Stomach (tissue), 9 donors: Measurements from ENCODE around the gene TFAP2B. TPM values are rescaled to one million over a fixed set of nuclear protein-coding genes. Genes with fewer than 3 reads are reported as not detected.

ENCODE experiments used
- DNase-seq, 2 donors: peaks; one replicate each; pipeline versions ENCODE4 v3.0.0 to v3.0.0-alpha.2; 2013 to 2019
- H3K27ac ChIP-seq, 5 donors: fragments of 200-600 bp in 4 of 5; sonication (generic) in 4 of 5; one replicate each; pipeline ENCODE4 v1.5.1; 2013 to 2019; ENCODE audit warnings: mild to moderate bottlenecking in 1 of 5, moderate library complexity in 1 of 5
- H3K27me3 ChIP-seq, 3 donors: fragments of 200-600 bp; sonication (generic); one replicate each; pipeline ENCODE4 v1.5.1; 2017 to 2019; ENCODE audit warnings: mixed run types in 1 of 3
- H3K36me3 ChIP-seq, 4 donors: fragments of 200-600 bp; sonication (generic); 1 replicate in 3 of 4; 2 replicates in 1 of 4; pipeline ENCODE4 v1.5.1; 2016 to 2019
- H3K4me1 ChIP-seq, 4 donors: fragments of 200-600 bp; sonication (generic); one replicate each; pipeline ENCODE4 v1.5.1; 2016 to 2019
- H3K4me3 ChIP-seq, 4 donors: fragments of 200-600 bp; sonication (generic) in 3 of 4; one replicate each; pipeline ENCODE4 v1.5.1; 2016 to 2019; ENCODE audit warnings: mild to moderate bottlenecking in 1 of 4
- H3K9me3 ChIP-seq, 4 donors: fragments of 200-600 bp; sonication (generic); one replicate each; pipeline ENCODE4 v1.5.1; 2016 to 2019
- CTCF ChIP-seq, 7 experiments: fragments of 450-650 bp in 4 of 7; fragments of 200-600 bp in 3 of 7; sonication (generic) in 3 of 7; IDR thresholded peaks; one replicate each; pipeline ENCODE4 v1.5.1; 2016 to 2019; ENCODE audit warnings: antibody characterized with exemption in 7 of 7, control low read depth in 2 of 7, mild to moderate bottlenecking in 1 of 7
- EP300 ChIP-seq: sonication (generic); formaldehyde crosslinking; IDR thresholded peaks from one replicate; pipeline ENCODE4 v1.6.1; 2017; ENCODE audit warnings: antibody characterized with exemption
- POLR2A ChIP-seq, 4 donors: fragments of 450-650 bp; IDR thresholded peaks; one replicate each; pipeline ENCODE4 v1.6.1; 2016; ENCODE audit warnings: antibody characterized with exemption in 4 of 4, control low read depth in 2 of 4, mild to moderate bottlenecking in 1 of 4, moderate library complexity in 1 of 4
- POLR2AphosphoS5 ChIP-seq, 3 donors: sonication (generic); formaldehyde crosslinking; IDR thresholded peaks; one replicate each; pipeline ENCODE4 v1.6.1; 2016; ENCODE audit warnings: antibody characterized with exemption in 3 of 3
- WGBS, 5 donors: extraction: QIAGEN DNeasy Blood & Tissue Kit in 3 of 5; methylation state at CpG; one replicate each; pipeline versions ENCODE4 v1.1.5 to v1.1.7; 2013 to 2018; 5-methylcytosine and 5-hydroxymethylcytosine counted together
- intact Hi-C: fragments of 100-400 bp; cut with DNase I; formaldehyde crosslinking; loops from one replicate; pipeline ENCODE4 v1.15.1; 2023; ENCODE audit warnings: low total_unique reads
- polyA plus RNA-seq, 3 donors: library from polyadenylated mRNA; stranded (reverse); fragments of 200-250 nt; gene quantifications; one replicate each; pipeline ENCODE4 v1.2.3, GENCODE V29; 2013
- total RNA-seq, 5 donors: library from RNA; depleted of rRNA; stranded (reverse); fragments of >200 nt; gene quantifications; one replicate each; pipeline versions ENCODE4 v1.1.0 to v1.2.3, GENCODE V29; 2014 to 2016
- donor health status: healthy with polysubstance abuse.
- donor health status: Bipolar disorder and iron deficiency.
- donor health status: healthy.

The TFAP2B gene
- total and polyA plus RNA-seq, 8 donors: under 0.01 to 1.9 TPM; not detected in 6

GRCh38 chr6:50824552-50824951 is 5.9 kb downstream of the TFAP2B start:
- intact Hi-C loops: no loop called here
- peaks cover 11 to 26% (median 15%) of the 10 kb centered on the region in 4 donors for H3K4me1 ChIP-seq
- TF ChIP-seq POLR2A (IDR thresholded peaks at IDR 0.05): no peak
- TF ChIP-seq CTCF (IDR thresholded peaks at IDR 0.05): no peak
- no peak for TF ChIP-seq EP300
- TF ChIP-seq POLR2AphosphoS5 (IDR thresholded peaks at IDR 0.05): no peak
- 9 to 12% (median 11%) methylated on average over 2 of the region's 2 CpGs for WGBS, 5 donors
- H3K27ac ChIP-seq: no peak overlapping the region
- no peak overlapping the region for H3K4me3 ChIP-seq
- H3K36me3 ChIP-seq: no peaks in the 10 kb centered on the region
- no peaks in the 10 kb centered on the region for H3K9me3 ChIP-seq
- DNase-seq: no peak
- H3K27me3 ChIP-seq: peaks cover 34 to 100% (median 91%) of the 10 kb centered on the region in 3 donors

GRCh38 chr6:50825375-50826036 is 6.8 kb downstream of the TFAP2B start:
- Histone ChIP-seq H3K9me3 (no peaks in the 10 kb centered on the region), H3K27ac (no peak overlapping the region), H3K36me3 (no peaks in the 10 kb centered on the region), H3K27me3 (peaks cover 33 to 100% (median 85%) of the 10 kb centered on the region in 3 donors), H3K4me1 (peaks cover 4 to 16% (median 5%) of the 10 kb centered on the region in 4 donors), H3K4me3 (no peak overlapping the region)
- intact Hi-C loops: no loop called here
- 7 to 11% (median 9%) methylated on average over 16 of the region's 16 CpGs for WGBS, 5 donors
- no peak for DNase-seq
- TF ChIP-seq POLR2AphosphoS5 (IDR thresholded peaks at IDR 0.05) (no peak), EP300 (no peak), POLR2A (IDR thresholded peaks at IDR 0.05) (no peak)

- intact Hi-C loops: no loop called here
- H3K4me3 ChIP-seq: no peak overlapping the region
- TF ChIP-seq CTCF (IDR thresholded peaks at IDR 0.05) (no peak), POLR2A (IDR thresholded peaks at IDR 0.05) (no peak), POLR2AphosphoS5 (IDR thresholded peaks at IDR 0.05) (no peak), EP300 (no peak)
- no peak overlapping the region for H3K27ac ChIP-seq
- H3K36me3 ChIP-seq: no peaks in the 10 kb centered on the region
- DNase-seq: no peak
- peaks cover 30 to 100% (median 85%) of the 10 kb centered on the region in 3 donors for H3K27me3 ChIP-seq
- H3K4me1 ChIP-seq: peaks cover 0 to 9% (median 0%) of the 10 kb centered on the region in 4 donors
- WGBS, 5 donors: 13 to 22% (median 17%) methylated on average over 18 to 19 of the region's 19 CpGs
- no peaks in the 10 kb centered on the region for H3K9me3 ChIP-seq
Measured at GRCh38 chr6:50826037-50826761, 7.5 kb downstream of the TFAP2B start.

- Histone ChIP-seq H3K36me3 (no peaks in the 10 kb centered on the region), H3K4me1 (peaks cover 0 to 6% (median 0%) of the 10 kb centered on the region in 4 donors), H3K4me3 (no peak overlapping the region), H3K27me3 (peaks cover 30 to 100% (median 84%) of the 10 kb centered on the region in 3 donors), H3K9me3 (no peaks in the 10 kb centered on the region), H3K27ac (no peak overlapping the region)
- 8 to 10% (median 8%) methylated on average over 15 of the region's 15 CpGs for WGBS, 5 donors
- intact Hi-C loops: no loop called here
- DNase-seq: no peak
- TF ChIP-seq EP300: no peak
- no peak for TF ChIP-seq CTCF (IDR thresholded peaks at IDR 0.05)
- TF ChIP-seq POLR2AphosphoS5 (IDR thresholded peaks at IDR 0.05): no peak
- TF ChIP-seq POLR2A (IDR thresholded peaks at IDR 0.05): no peak
Measured at GRCh38 chr6:50826803-50827202, 8.1 kb downstream of the TFAP2B start.
